ENCODE measurements around the gene CMTM2. TPM values are rescaled to one million over a fixed set of nuclear protein-coding genes. Genes with fewer than 3 reads are reported as not detected.
A peak's percentile ranks its signal among the peaks of the same experiment; 100 is the strongest.

The CMTM2 gene
- total and polyA plus RNA-seq, 9 of the 15 experiments (the other 6 are each of a cell fraction or from before 2014, with no cell fraction given) = not detected

GRCh38 chr16:66608241-66609138, 29.2 kb downstream of the CMTM2 start (continued):
- TF ChIP-seq CBX3 (IDR thresholded peaks at IDR 0.05; ENCODE audit: borderline replicate concordance in 1 of 2, low read length in 2 of 2) (peak in 1 of 2 experiments; percentile 75; a peak in 1 of 3 replicates), ELK1 (CRISPR knock-in tag; IDR thresholded peaks at IDR 0.05) (no peak), USF1 (CRISPR knock-in tag; IDR thresholded peaks at IDR 0.05) (peak; percentile 58), TRIM25 (IDR thresholded peaks at IDR 0.05; ENCODE audit: borderline replicate concordance) (no peak), MAZ (CRISPR knock-in tag; conservative IDR thresholded peaks at IDR 0.05 in 1 of 2, IDR thresholded peaks at IDR 0.05 in 1 of 2) (peak in 1 of 2 experiments; percentile 65; a peak in 2 of 4 replicates), CAMTA2 (CRISPR knock-in tag; conservative IDR thresholded peaks at IDR 0.05) (no peak), MCM3 (IDR thresholded peaks at IDR 0.05) (no peak), GABPB1 (CRISPR knock-in tag; IDR thresholded peaks at IDR 0.05) (no peak), E2F8 (IDR thresholded peaks at IDR 0.05; ENCODE audit: low read depth, partially characterized antibody) (no peak), SMAD1 (IDR thresholded peaks at IDR 0.05; ENCODE audit: low read depth, low read length, partially characterized antibody) (no peak), CLOCK (CRISPR knock-in tag; IDR thresholded peaks at IDR 0.05; ENCODE audit: borderline replicate concordance) (no peak), FOXJ3 (CRISPR knock-in tag; IDR thresholded peaks at IDR 0.05) (no peak), CTCF (IDR thresholded peaks at IDR 0.05 in 2 of 3, conservative IDR thresholded peaks at IDR 0.05 in 1 of 3; ENCODE audit: insufficient read depth in 2 of 3, low read depth in 1 of 3, low read length in 3 of 3) (peak; percentile 93 to 96 (median 96)), TAF9B (IDR thresholded peaks at IDR 0.05; ENCODE audit: partially characterized antibody) (no peak), GATAD2A (IDR thresholded peaks at IDR 0.05) (no peak)

Measured in K562 (cell line).